ENCODE results near the gene E2F7.

DNA sequence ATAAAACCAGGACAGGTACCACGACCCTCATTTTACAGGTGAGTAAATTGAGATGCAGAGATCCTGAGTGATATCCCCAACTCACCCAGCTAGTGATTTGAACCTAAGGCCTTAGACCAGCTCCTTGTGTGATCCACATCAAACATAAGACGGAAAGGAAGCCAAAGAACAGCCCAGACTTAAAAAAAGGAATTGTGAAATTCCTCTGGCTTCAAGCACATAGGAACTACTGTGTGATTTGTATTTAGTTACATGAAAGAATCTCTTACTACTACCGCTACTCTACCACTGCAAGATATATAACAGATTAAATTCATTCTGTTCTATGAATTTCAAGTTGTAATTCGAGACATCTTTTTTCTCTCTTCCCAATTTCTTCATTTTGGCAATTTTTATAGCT, 10.5 kb downstream of the E2F7 start:
- TF ChIP-seq, protein P1, sequence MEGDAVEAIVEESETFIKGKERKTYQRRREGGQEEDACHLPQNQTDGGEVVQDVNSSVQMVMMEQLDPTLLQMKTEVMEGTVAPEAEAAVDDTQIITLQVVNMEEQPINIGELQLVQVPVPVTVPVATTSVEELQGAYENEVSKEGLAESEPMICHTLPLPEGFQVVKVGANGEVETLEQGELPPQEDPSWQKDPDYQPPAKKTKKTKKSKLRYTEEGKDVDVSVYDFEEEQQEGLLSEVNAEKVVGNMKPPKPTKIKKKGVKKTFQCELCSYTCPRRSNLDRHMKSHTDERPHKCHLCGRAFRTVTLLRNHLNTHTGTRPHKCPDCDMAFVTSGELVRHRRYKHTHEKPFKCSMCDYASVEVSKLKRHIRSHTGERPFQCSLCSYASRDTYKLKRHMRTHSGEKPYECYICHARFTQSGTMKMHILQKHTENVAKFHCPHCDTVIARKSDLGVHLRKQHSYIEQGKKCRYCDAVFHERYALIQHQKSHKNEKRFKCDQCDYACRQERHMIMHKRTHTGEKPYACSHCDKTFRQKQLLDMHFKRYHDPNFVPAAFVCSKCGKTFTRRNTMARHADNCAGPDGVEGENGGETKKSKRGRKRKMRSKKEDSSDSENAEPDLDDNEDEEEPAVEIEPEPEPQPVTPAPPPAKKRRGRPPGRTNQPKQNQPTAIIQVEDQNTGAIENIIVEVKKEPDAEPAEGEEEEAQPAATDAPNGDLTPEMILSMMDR (conservative IDR thresholded peaks at IDR 0.05 in 1 of 2, IDR thresholded peaks at IDR 0.05 in 1 of 2; ENCODE audit: extremely low read depth in 1 of 2, insufficient read depth in 1 of 2, low read depth in 1 of 2, low read length in 2 of 2), result no peak
- no peak for TF ChIP-seq EZH2 (IDR thresholded peaks at IDR 0.05; ENCODE audit: borderline replicate concordance, low read length)

Measured in mammary epithelial cell (primary cell).